ENCODE results near the gene NOLC1. TPM values are rescaled to one million over a fixed set of nuclear protein-coding genes. Genes with fewer than 3 reads are reported as not detected.

NOLC1 gene
- total and polyA plus RNA-seq, 2 of the 13 experiments (the other 11 are each of a cell fraction or from before 2014, with no cell fraction given) = 50.6 to 81.0 TPM

GRCh38 chr10:102113261-102113955, 38.8 kb upstream of the NOLC1 start (continued):
- TF ChIP-seq FUBP1 (CRISPR knock-in tag; IDR thresholded peaks at IDR 0.05; ENCODE audit: borderline replicate concordance) (no peak), CENPX (CRISPR knock-in tag; IDR thresholded peaks at IDR 0.05) (no peak), ETV6 (CRISPR knock-in tag; conservative IDR thresholded peaks at IDR 0.05) (no peak), TFDP1 (CRISPR knock-in tag; IDR thresholded peaks at IDR 0.05; ENCODE audit: borderline replicate concordance) (no peak), ZNF564 (CRISPR knock-in tag; IDR thresholded peaks at IDR 0.05) (no peak), HMGXB4 (CRISPR knock-in tag; IDR thresholded peaks at IDR 0.05; ENCODE audit: borderline replicate concordance in 1 of 2, low read depth in 1 of 2) (no peak), ARNTL (CRISPR knock-in tag; IDR thresholded peaks at IDR 0.05) (no peak), ZNF496 (CRISPR knock-in tag; IDR thresholded peaks at IDR 0.05; ENCODE audit: insufficient replicate concordance) (no peak), HOXA7 (CRISPR knock-in tag; IDR thresholded peaks at IDR 0.05) (no peak), GFI1 (CRISPR knock-in tag; IDR thresholded peaks at IDR 0.05; ENCODE audit: borderline replicate concordance) (no peak), PLRG1 (conservative IDR thresholded peaks at IDR 0.05) (no peak), ZBTB2 (CRISPR knock-in tag; IDR thresholded peaks at IDR 0.05; ENCODE audit: low read depth) (no peak), ZBTB1 (CRISPR knock-in tag; IDR thresholded peaks at IDR 0.05; ENCODE audit: borderline replicate concordance) (no peak), HIVEP1 (CRISPR knock-in tag; IDR thresholded peaks at IDR 0.05) (no peak), MXI1 (IDR thresholded peaks at IDR 0.05; ENCODE audit: borderline replicate concordance, low read depth, low read length) (no peak), HNF4A (CRISPR knock-in tag; IDR thresholded peaks at IDR 0.05) (no peak), PBX2 (CRISPR knock-in tag; IDR thresholded peaks at IDR 0.05) (no peak), DZIP1 (CRISPR knock-in tag; IDR thresholded peaks at IDR 0.05) (no peak)

Data from HepG2 (cell line).